ENCODE measurements around the gene WDR88.
"Not testable (repeated sequence)": the region's sequence is repeated elsewhere in the genome, so short reads cannot be mapped to it uniquely, and the experiment has no call there.

Gene WDR88

DNA sequence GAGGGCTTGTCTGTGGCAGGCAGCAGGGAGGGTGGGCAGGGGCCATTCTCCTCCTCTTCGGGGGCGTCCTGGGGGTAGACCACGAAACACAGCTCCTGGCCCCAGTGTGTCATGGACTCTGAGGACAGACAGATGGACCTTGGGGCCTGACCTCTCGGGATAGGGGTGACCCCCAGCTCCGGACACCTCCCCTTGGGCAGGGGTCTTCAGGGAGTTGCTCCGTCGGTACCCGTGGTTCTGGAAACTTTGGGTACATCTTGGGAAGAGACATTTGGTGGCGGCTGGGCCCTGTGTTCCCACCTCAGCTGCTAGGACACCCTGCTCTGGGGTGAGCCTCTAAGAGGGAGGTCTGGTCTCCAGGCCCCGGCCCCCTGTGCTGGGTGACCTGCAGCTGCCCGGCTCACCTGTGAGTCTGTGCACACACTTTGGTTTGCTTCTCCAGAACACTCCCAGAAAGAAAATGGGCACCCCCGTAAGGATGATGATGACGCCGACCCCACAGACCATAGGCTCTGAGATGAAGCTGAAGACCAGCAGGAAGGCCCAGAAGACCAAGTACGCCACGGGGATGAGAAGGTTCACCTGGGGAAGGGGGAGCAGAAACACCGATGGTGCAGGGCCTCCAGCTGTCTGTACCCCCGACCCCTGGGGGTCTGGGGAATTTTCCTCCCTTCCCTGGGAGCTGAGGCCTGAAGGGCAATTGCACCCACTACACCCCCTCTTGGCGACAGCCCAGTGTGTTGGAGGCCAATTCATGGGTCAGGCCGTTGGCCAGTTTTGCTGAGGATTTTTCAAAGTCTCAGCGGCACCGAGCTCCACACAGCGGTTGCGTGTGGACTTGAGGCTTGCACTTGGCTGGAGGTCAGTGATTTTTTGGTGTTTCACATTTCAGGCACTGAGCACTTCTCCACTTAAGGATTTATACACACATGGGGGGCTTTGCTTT, 77.3 kb downstream of the WDR88 start:
- no peak for DNase-seq (ENCODE audit: low spot score)
- in situ Hi-C loops (cut with MboI; ENCODE audit: low sequenced_read_pairs, unreplicated experiment) = no loop called here
- no peak for TF ChIP-seq CTCF (IDR thresholded peaks at IDR 0.05; ENCODE audit: borderline replicate concordance, control extremely low read depth, extremely low read depth, insufficient read depth, missing control alignments)

DNA sequence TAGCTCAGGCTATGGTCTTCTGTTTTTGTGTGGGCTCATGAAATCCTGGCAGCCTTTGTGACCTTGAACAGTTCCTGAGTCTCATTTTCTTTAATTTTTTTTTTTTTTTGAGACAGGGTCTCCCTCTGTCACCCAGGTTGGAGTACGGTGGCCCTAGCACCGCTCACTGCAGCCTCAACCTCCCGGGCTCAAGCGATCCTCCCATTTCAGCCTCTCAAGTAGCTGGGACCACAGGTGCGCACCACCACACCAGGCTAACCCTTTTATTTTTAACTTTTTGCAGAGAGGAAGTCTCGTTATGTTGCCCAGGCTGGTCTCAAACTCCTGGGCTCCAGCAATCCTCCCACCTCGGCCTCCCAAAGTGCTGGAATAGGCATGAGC, 77.9 kb downstream of the WDR88 start:
- DNase-seq (ENCODE audit: low spot score); in situ Hi-C loops (cut with MboI; ENCODE audit: low sequenced_read_pairs, unreplicated experiment): not testable (repeated sequence)

DNA sequence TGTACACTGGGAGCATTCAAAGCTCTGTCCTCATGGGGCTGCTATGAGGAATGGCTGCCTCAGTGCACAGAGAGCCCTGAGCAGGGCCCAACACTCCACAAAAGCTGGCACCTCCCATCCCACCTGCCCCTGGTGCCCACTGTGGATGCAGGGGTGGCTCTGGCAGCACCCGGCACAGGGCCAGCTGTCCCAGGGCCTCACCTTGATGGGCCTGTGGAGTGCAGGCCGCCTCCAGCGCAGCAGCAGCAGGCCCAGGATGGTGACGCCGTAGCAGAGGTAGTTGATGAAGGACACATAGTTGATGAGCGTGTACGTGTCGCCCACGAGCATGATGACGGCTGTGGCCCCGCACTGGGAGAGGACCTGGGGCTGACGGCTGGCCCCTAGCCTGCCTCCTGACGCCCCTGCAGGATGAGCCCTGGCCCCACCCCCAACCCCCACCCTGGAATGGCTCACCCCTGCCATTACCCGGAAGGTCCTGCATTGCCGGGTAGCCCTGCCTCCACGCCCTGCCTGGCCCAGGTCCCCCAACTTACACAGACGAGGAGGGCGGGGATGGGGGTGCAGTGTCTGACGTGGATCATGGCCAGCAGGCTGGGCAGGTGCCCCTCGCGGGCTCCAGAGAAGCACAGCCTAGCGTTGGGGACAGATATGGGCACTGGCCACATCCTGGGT, 78.5 kb downstream of the WDR88 start:
- TF ChIP-seq CTCF (IDR thresholded peaks at IDR 0.05; ENCODE audit: borderline replicate concordance, control extremely low read depth, extremely low read depth, insufficient read depth, missing control alignments) = no peak
- in situ Hi-C loops (cut with MboI; ENCODE audit: low sequenced_read_pairs, unreplicated experiment) = no loop called here
- no peak for DNase-seq (ENCODE audit: low spot score)

- no peak for DNase-seq (ENCODE audit: low spot score)
- no peak for TF ChIP-seq CTCF (IDR thresholded peaks at IDR 0.05; ENCODE audit: borderline replicate concordance, control extremely low read depth, extremely low read depth, insufficient read depth, missing control alignments)
- in situ Hi-C loops (cut with MboI; ENCODE audit: low sequenced_read_pairs, unreplicated experiment) = no loop called here
These were observed 80.0 kb downstream of the WDR88 start for GRCh38 chr19:33211794-33212435.

- in situ Hi-C loops (cut with MboI; ENCODE audit: low sequenced_read_pairs, unreplicated experiment) = no loop called here
- TF ChIP-seq CTCF (IDR thresholded peaks at IDR 0.05; ENCODE audit: borderline replicate concordance, control extremely low read depth, extremely low read depth, insufficient read depth, missing control alignments) = no peak
- no peak for DNase-seq (ENCODE audit: low spot score)
These were observed 80.7 kb downstream of the WDR88 start for GRCh38 chr19:33212436-33213172.

GRCh38 chr19:33214596-33214995, 82.7 kb downstream of the WDR88 start:
- DNase-seq (ENCODE audit: low spot score) = no peak
- no peak for TF ChIP-seq CTCF (IDR thresholded peaks at IDR 0.05; ENCODE audit: borderline replicate concordance, control extremely low read depth, extremely low read depth, insufficient read depth, missing control alignments)
- in situ Hi-C loops (cut with MboI; ENCODE audit: low sequenced_read_pairs, unreplicated experiment) = no loop called here
